Peyer's patch (tissue), 4 donors: ENCODE measurements around the gene NCKAP5.

Experiments
- POLR2A ChIP-seq, 2 donors: fragments of 450-650 bp; IDR thresholded peaks; one replicate each; pipeline ENCODE4 v1.5.1; 2017; ENCODE audit warnings: antibody characterized with exemption in 2 of 2, mild to moderate bottlenecking in 2 of 2, moderate library complexity in 2 of 2
- TF ChIP-seq, protein P1 (sequence below), 6 experiments: fragments of 450-650 bp in 4 of 6; fragments of 200-600 bp in 2 of 6; sonication (generic) in 1 of 6; IDR thresholded peaks; one replicate each; pipeline ENCODE4 v1.5.1; 2017 to 2019; ENCODE audit warnings: antibody characterized with exemption in 6 of 6, mild to moderate bottlenecking in 3 of 6, moderate library complexity in 1 of 6

DNA sequence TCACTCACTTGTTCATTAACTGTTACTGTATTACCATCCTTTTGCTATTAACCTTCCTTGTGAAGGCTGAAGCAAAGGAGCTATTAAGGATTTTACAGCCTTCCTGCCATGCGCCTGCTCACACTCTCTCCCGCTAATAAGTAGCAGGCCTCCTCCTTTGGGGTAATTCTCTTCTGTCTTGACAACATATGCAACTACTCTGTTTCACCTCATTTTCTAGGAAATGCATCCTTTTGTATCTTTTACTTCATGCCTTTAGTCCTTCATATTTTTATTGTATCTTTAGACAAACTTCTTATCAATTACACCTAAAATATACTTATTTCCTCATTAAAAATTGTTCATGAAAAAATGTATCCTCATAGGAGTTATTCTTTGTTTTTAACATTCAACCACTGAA is 463.4 kb downstream of the NCKAP5 start:
- TF ChIP-seq, protein P1, sequence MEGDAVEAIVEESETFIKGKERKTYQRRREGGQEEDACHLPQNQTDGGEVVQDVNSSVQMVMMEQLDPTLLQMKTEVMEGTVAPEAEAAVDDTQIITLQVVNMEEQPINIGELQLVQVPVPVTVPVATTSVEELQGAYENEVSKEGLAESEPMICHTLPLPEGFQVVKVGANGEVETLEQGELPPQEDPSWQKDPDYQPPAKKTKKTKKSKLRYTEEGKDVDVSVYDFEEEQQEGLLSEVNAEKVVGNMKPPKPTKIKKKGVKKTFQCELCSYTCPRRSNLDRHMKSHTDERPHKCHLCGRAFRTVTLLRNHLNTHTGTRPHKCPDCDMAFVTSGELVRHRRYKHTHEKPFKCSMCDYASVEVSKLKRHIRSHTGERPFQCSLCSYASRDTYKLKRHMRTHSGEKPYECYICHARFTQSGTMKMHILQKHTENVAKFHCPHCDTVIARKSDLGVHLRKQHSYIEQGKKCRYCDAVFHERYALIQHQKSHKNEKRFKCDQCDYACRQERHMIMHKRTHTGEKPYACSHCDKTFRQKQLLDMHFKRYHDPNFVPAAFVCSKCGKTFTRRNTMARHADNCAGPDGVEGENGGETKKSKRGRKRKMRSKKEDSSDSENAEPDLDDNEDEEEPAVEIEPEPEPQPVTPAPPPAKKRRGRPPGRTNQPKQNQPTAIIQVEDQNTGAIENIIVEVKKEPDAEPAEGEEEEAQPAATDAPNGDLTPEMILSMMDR (IDR thresholded peaks at IDR 0.05) = no peak
- no peak for TF ChIP-seq POLR2A (IDR thresholded peaks at IDR 0.05)
